Activated CD8-positive, alpha-beta memory T cell treated with anti-CD3 and anti-CD28 coated beads, Interleukin-2, amount 50 U/mL, for 4 hours (primary cell): ENCODE measurements around the gene SETX.
A peak's percentile ranks its signal among the peaks of the same experiment; 100 is the strongest.
"Not testable (repeated sequence)": the region's sequence is repeated elsewhere in the genome, so short reads cannot be mapped to it uniquely, and the experiment has no call there.

ENCODE experiments used
- DNase-seq: peaks from one replicate; pipeline ENCODE4 v3.0.0-alpha.2; 2020

SETX gene, protein sequence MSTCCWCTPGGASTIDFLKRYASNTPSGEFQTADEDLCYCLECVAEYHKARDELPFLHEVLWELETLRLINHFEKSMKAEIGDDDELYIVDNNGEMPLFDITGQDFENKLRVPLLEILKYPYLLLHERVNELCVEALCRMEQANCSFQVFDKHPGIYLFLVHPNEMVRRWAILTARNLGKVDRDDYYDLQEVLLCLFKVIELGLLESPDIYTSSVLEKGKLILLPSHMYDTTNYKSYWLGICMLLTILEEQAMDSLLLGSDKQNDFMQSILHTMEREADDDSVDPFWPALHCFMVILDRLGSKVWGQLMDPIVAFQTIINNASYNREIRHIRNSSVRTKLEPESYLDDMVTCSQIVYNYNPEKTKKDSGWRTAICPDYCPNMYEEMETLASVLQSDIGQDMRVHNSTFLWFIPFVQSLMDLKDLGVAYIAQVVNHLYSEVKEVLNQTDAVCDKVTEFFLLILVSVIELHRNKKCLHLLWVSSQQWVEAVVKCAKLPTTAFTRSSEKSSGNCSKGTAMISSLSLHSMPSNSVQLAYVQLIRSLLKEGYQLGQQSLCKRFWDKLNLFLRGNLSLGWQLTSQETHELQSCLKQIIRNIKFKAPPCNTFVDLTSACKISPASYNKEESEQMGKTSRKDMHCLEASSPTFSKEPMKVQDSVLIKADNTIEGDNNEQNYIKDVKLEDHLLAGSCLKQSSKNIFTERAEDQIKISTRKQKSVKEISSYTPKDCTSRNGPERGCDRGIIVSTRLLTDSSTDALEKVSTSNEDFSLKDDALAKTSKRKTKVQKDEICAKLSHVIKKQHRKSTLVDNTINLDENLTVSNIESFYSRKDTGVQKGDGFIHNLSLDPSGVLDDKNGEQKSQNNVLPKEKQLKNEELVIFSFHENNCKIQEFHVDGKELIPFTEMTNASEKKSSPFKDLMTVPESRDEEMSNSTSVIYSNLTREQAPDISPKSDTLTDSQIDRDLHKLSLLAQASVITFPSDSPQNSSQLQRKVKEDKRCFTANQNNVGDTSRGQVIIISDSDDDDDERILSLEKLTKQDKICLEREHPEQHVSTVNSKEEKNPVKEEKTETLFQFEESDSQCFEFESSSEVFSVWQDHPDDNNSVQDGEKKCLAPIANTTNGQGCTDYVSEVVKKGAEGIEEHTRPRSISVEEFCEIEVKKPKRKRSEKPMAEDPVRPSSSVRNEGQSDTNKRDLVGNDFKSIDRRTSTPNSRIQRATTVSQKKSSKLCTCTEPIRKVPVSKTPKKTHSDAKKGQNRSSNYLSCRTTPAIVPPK (N-terminal part only)

DNA sequence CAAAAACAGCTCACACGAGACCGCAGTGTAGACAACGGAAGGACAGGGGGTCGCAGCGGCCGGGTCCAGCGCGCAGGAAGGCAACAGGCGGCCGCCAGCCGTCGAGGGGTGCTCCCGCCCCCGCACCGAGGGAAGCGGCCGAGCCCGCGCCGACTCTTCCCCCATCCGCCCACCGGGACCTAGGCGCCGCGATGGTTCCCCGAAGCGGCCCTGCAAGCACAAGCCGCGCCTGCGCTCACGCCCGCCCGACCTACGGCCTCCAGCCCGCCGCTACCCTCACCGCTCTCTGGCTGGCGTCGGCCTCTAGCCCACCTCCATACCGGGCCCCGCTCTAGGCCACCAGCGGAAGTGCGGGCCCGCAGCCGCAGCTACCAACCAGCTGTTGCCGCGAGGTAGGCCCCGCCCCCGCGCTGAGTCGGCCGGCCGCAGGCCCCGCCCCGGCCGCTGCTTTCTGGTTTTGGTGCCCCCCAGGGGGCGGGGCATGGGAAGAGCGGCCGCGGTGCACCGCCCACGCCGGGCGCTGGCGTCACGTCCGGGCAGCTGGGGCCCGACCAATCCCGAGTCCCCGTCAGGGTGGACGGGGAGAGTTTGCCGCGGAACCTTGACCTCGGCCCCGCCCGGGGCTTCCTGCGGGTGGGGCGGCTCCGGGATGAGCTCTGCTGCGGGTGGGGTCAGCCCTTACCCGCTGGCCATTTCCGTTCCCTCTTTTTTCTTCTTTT is at the start of gene SETX:
SETX (minus strand) TSS at position 350 of the 719 bp plus-strand sequence. CDS start 5,558 bp downstream, outside the sequence.
- peak; percentile 99 for DNase-seq

DNA sequence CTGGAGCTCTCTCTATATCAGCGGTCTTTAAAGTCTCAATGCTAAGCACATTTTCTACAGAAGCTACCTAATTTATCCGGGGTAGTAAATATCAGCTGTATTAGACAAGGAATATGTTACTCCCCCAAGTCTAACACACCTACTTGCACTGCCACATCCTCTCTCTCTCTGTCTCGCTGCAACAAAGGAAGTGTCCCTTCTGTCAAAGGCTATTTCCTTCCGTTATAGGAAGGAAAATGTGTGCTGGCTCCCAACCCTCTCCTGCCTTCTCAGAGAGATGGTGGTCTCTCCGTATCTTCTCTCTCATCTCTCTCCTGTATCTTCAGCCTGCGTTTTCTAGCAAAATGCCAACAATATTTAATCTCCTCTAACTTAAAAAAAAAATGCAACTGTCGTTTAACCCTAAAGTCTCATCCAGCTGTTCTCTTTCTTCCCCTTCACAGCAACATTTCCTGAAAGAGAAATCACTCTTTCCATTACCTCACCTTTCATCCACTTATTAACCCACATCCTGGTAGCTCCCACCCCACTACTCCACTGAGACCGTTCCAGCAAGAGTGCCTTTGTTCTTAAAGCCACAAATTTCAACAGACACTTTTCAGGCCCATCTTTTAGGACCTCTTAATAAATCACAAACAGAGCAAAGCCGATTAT is 49.6 kb upstream of the SETX start:
- DNase-seq, result no peak

- DNase-seq, result no peak
These were observed 47.0 kb upstream of the SETX start for GRCh38 chr9:132401824-132402223.

GRCh38 chr9:132395560-132395959 is 40.8 kb upstream of the SETX start:
- no peak for DNase-seq

DNA sequence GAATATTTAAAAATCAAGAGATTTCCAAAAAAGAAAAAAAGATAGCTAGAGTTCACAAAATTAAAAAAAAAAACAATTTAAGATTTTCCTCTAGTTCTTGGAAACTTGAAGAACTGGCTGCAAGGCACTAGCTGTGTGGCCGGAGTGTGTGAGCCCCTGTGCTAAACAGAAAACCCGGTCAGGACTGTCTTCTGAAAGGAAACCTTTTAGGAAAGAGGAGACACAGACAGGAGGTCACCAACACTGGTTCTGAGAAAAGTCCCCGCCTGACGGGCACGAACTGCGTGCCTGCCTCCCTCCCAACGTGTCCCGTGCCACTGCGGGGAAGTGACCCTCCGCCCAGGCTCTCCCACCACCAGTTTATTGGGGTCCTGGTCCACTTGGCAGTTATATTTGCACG is 36.7 kb upstream of the SETX start:
- no peak for DNase-seq

DNA sequence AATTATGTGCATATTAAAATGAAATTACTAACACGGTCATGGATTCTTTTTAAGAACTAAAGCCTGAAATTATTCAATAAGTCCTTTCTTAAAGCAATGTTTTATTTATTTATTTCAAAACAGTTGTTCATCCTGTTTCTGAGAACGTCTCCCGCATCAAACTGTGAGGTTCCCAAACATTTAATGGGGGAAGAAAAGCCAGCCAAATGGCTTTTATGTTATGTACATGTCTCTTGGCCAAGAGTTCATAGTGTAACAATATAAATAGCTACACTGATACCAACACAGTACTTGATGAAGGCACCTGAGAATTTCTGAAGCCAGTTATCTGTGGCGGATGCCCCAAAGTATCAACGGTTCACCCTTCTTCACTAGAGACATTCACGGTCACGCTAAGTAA is 36.2 kb upstream of the SETX start:
- no peak for DNase-seq

DNA sequence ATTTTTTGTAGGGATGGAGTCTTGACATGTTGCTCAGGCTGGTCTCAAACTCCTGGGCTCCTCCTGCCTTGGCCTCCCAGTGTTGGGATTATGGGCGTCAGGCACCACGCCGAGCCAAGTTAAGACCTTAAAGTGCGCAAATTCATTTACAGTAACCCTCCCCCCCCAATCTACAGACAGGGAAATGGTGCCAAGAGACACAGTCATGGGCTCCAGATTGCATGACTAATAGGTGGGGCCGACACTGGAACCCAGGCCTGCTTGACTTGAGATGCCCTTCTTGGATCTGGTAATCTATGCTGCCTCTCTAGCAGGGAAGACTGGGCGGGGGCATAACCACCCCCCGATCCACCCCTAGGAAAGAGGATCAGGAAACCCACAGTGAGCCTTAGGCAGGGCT is 32.3 kb upstream of the SETX start:
- no peak for DNase-seq

DNA sequence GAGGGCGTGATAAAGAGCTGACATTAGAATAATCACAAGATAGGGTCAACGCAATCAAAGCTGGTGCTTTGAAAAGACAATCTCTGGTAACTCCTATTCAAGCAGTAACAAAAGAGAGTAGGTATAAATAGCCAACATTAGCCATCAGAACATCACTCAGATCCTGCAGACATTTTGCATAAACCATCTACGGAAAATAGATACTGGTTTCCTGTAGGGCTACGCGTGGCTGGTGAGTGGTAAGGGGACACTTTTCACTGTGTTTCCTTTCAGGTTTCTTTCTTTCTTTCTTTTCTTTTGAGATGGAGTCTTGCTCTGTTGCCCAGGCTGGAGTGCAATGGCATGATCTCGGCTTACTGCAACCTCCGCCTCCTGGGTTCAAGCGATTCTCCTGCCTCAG is 29.6 kb upstream of the SETX start:
- no peak for DNase-seq

- no peak for DNase-seq
These were observed 28.7 kb upstream of the SETX start for GRCh38 chr9:132383462-132383883.

GRCh38 chr9:132381966-132382541 is 27.3 kb upstream of the SETX start:
- DNase-seq, result no peak

DNA sequence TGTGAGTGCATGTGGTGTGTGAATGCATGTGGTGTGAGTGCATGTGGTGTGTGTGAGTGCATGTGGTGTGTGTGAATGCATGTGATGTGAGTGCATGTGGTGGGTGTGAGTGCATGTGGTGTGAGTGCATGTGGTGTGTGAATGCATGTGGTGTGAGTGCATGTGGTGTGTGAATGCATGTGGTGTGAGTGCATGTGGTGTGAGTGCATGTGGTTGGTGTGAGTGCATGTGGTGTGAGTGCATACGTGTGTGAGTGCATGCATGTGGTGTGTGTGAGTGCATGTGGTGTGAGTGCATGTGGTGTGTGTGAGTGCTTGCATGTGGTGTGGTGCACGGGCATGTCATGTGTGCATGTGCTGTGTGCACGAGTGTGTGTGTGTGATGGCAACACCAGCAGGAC is 23.6 kb upstream of the SETX start:
- DNase-seq, result not testable (repeated sequence)

GRCh38 chr9:132377769-132378168 is 23.0 kb upstream of the SETX start:
- not testable (repeated sequence) for DNase-seq

DNA sequence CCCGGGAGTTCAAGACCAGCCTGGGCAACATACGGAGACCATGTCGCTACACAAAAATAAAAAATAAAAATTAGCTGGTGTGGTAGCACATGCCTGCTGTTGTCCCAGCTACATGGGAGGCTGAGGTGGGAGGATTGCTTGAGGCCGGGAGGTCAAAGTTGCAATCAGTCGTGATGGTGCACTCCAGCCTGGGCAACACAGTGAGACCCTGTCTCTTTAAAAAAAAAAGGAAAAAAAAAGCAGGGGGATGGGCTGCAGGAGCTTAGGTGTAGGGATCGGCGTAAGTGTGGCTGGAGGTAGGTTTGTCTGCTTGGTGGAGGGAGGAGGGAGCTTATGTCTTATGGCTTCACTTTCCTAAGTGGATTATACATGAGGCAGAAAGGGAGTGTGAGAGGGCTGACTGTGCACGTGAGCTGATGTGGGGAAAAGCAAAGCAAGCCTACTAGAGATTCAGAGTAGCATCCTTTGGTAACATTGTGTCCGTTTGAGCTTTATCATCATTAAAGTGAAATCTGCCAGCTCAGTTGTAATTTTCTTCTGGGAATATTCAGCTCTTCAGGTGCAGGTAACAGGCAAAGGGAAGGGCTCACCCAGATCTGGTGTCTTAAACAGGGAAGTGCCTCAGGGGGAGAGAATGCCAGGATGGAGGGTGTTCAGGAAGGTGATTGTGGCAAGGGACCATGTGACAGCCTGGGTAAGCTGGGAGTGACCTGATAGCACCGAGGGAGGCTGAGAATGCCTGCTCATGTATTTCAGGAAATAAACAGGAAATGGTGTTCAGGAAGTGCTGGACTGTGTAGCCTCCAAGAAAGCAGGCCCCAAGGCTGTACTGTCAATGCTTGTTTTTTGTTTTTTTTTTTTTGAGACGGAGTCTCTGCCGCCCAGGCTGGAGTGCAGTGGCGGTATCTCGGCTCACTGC is 17.6 kb upstream of the SETX start:
- DNase-seq, result no peak

- no peak for DNase-seq
These were observed 15.8 kb upstream of the SETX start for GRCh38 chr9:132370592-132370991.

DNA sequence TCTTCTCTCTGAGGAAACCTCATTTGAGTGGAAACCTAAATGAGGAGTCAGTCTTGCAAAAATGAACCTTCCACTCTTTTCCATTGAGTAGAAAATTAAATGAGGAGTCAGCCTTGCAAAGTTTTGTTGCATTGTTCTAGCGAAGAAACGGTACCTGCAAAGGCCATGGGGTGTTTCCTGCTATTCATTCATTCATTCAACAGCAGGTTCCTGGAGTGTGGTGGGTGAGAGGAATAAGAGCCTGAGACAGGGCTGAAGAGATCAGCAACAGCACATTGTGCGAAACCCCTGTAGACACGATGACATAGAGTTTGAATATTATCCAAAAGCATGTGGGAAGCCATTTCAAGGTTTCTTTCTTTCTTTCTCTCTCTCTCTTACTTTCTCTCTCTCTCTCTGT is 14.6 kb upstream of the SETX start:
- DNase-seq, result no peak

GRCh38 chr9:132367613-132368313 is 13.0 kb upstream of the SETX start:
- no peak for DNase-seq

GRCh38 chr9:132366481-132366880 is 11.7 kb upstream of the SETX start:
- no peak for DNase-seq

GRCh38 chr9:132365986-132366385 is 11.2 kb upstream of the SETX start:
- no peak for DNase-seq

GRCh38 chr9:132364068-132364467 is 9.3 kb upstream of the SETX start:
- no peak for DNase-seq

DNA sequence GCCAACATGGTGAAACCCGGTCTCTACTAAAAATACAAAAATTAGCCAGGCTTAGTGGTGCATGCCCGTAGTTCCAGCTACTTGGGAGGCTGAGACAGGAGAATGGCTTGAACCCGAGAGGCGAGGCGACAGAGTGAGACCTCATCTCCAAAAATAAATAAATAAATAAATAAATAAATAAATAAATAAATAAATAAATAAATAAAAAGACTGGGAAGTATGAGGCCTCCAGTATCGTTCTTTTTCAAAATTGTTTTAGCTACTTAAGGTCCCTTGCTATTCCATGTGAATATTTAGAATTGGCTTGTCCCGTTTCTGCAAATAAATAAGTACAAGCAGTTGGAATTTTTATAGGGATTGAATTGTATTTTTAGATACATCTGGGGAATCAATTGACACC is 3.0 kb upstream of the SETX start:
- no peak for DNase-seq
